C4-2B (cell line): ENCODE measurements around the gene PIH1D1.
A peak's percentile ranks its signal among the peaks of the same experiment; 100 is the strongest.

Source experiments
- H3K27ac ChIP-seq: fragments of 450-650 bp; 2 replicates; pipeline ENCODE4 v1.5.1; 2017
- ZFX ChIP-seq: fragments of 450-650 bp; IDR thresholded peaks from 2 replicates; pipeline ENCODE4 v1.6.1; 2017
- TF ChIP-seq, protein P1 (sequence below): fragments of 450-650 bp; conservative IDR thresholded peaks from 2 replicates; pipeline ENCODE4 v1.5.1; 2017; ENCODE audit warnings: mild to moderate bottlenecking

Gene PIH1D1

DNA sequence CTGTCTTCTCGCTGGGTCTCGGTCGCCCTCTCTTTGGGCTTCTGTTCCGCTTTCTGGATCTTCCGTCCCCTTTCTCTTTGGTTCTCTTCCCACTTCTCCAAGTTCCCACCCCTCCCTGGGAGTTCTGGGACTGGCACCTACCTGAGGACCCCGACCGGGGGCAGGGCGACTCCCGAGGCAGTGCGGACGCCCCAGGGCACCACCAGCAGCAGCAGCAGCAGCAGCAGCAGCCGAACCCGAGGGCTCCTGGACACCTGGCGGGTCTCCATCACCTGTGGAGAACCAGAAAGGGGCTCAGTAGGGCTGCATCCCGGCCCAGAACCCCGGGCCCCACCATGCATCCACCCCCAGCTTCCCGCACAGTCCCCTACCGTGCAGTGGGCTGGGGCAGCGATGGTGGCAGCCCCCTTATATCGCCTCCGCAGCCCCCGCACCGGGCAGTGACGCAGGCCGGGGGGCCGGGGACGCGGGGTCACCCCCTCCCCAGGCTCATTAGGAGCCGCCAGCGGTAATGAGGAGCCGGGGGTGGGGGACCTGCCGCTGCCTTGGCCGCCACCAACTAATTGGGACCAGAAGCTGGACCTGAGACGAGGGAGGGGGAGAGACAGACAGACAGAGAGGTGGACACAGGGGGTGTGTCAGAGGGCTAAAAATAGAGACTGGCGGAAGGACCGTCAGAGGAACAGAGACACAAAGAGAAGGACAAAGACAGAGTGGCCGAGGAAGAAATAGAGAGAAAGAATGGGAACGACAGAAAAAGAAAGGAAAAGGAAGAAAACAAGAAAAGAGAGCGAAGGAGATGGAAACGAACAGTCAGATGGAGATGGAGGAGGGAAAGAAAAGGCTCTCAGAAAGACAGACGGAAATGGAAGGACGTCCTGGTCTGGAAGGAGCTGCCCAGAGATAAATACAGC is 28.3 kb downstream of the PIH1D1 start, which contains the start of gene PTH2:
TSS of gene PTH2 (minus strand) at position 371 of the 914 bp plus-strand sequence. CDS start at position 269, 102 bp downstream.
- no peak within 1 kb of the TSS for H3K27ac ChIP-seq
- no peak for TF ChIP-seq ZFX
- TF ChIP-seq, protein P1, sequence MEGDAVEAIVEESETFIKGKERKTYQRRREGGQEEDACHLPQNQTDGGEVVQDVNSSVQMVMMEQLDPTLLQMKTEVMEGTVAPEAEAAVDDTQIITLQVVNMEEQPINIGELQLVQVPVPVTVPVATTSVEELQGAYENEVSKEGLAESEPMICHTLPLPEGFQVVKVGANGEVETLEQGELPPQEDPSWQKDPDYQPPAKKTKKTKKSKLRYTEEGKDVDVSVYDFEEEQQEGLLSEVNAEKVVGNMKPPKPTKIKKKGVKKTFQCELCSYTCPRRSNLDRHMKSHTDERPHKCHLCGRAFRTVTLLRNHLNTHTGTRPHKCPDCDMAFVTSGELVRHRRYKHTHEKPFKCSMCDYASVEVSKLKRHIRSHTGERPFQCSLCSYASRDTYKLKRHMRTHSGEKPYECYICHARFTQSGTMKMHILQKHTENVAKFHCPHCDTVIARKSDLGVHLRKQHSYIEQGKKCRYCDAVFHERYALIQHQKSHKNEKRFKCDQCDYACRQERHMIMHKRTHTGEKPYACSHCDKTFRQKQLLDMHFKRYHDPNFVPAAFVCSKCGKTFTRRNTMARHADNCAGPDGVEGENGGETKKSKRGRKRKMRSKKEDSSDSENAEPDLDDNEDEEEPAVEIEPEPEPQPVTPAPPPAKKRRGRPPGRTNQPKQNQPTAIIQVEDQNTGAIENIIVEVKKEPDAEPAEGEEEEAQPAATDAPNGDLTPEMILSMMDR, result no peak

DNA sequence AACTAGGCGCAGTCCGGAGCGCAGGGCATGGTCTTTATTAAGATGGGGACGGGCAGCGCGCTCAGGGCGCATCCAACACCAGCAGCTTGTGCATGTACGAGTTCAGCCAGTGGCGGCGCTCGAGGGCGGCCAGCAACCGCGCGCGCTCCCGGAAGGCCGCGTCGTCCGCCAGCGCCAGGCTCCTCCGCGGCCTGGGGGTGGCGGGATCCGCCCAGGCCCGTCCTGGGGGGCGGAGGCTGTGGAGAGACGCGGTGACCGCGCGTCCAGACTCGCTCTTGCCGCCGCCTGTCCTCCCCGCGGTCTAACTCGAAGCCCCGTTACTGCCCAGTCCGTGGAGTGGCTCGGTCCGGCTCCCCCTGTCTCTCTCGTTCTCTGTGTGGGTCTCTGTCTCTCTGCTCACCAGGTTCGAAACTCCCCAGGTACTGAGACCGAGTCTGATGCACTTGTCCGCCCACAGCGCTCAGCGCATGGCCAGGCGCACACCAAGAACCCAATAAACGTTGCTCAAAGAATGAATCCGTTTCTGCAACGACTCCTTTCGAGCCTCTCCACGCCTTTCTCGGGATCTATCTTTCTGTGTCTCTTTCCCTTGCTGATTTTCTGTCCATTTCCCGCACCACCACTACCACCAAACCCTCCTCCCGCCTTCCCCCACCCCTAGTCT is 29.1 kb downstream of the PIH1D1 start:
- TF ChIP-seq, protein P1, result peak; percentile 77
- no peak for TF ChIP-seq ZFX
- H3K27ac ChIP-seq, result no peak overlapping the region

DNA sequence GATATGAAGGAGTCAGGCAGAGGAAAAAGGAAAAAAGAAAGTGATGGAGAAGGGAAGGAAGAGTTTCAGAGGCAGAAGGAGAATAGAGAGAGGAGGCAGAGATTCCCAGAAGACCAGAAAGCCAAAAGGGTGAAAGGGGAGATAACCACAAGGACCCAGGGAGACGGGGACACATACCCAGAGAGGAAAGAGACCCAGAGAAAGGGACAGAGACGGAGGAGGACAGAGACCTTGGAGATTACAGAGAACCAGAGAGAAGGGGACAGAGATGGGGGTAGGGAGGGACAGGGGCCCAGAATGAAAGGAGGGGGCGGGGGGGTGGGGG is 29.8 kb downstream of the PIH1D1 start:
- TF ChIP-seq ZFX, result no peak
- TF ChIP-seq, protein P1, result no peak
- no peak overlapping the region for H3K27ac ChIP-seq

DNA sequence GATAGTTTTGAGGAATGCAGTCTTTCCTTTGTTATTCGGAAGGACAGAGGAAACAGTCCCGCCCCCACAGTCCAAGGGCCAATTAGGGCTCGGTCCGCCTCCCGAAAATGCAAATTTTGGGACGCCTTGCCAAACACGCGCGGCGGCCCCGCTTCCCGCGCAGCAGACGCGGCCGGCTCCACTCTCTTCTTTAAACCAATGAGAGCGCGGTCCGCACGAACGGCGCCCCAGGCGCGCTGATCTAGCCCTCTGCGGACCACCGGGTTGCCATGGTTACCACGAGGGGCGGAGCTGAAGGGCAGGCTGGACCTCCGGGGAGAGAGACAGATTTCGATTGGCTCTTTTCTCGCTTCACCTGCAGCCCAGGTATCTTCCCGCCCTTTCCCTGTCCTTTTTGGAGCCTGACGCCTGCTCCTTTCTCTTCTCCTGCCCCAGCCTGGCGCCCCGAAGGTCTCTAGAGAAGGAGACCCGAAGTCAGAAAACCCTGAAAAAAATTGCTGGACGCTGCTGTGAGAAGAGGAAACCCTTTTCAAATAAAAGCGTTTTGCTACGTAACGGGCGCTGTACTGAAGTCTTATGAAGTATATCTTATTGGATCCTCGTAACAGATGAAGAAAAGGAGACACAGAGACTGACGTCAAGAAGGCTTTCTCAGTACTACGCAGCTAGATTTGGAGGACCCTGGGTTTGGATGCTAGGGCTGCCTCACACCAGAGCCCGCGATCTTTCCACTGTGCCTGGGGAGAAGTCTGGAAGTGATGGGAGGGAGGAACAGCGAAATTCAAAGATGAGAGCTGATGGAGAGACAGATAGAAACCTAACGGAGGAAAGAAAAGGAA is 30.4 kb downstream of the PIH1D1 start:
- no peak for TF ChIP-seq ZFX
- TF ChIP-seq, protein P1, result no peak
- H3K27ac ChIP-seq, result no peak overlapping the region

DNA sequence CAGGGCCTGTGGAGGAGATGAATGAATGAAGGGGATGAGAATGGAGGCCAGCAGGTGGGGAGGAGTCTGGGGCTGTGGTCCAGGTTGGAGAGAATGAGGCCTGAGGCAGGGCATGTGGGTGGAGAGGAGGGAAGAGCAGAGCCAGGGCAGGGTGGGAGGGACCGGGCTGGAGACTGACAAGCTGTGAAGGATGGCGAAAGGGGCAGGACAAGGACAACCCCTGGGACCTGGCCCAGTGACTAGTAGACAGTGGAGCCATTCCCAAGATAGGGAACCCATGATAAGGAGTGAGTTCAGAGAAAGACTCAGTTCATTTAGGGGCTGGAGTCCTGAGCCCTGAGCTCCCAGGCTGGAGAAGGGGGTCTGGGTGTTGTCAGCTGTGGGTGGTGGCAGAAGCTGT is 31.4 kb downstream of the PIH1D1 start:
- TF ChIP-seq ZFX, result no peak
- TF ChIP-seq, protein P1, result no peak
- no peak overlapping the region for H3K27ac ChIP-seq

DNA sequence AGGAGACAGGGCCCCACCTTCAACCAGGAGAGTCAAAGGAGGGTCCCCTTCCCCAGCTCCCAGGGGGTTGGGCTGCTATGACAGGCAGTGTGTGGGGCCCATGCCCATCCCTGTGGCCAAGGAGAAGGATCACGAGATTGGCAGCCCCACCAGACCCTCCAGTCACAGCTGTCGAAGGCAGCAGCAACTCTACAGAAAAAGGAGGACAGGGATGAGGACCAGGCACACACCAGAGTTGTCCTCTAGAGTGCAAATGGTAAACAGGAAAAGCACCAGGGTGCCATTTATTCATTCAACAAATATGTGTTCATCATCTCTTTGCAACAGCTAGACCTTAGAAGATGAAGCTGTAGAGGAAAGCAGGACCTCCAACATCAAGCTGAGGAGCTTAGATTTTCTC is 32.4 kb downstream of the PIH1D1 start:
- no peak overlapping the region for H3K27ac ChIP-seq
- TF ChIP-seq ZFX, result no peak
- TF ChIP-seq, protein P1, result no peak
